GM21423 (cell line): ENCODE measurements around the gene CRYAA.
A peak's percentile ranks its signal among the peaks of the same experiment; 100 is the strongest.
"Not testable (repeated sequence)": the region's sequence is repeated elsewhere in the genome, so short reads cannot be mapped to it uniquely, and the experiment has no call there.

ENCODE experiments used
- ATAC-seq: cut with Tn5 transposase; IDR thresholded peaks from one replicate; pipeline ENCODE4 v1.9.1; 2021; ENCODE audit warnings: mild to moderate bottlenecking, moderate library complexity; ENCODE audit not compliant: unreplicated experiment

CRYAA gene

DNA sequence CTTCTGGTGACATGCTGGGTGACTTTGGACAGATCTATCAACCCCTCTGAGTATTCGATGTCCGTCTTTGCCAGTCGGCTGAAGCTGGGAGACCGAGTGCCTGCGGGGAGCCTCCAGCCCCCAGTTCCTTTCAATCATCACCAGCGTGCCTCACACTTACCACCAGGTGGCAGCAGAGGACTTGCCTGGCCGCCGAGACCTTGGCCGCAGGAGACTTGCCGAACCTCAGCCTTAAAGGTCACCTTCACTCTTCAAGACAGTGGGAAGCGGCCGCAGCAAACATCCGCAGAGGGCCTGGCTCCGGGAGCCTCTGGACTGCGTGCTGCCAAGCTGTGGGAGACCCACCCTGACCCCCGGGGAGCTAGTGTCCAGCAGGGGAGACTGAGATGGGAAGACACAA is 7.8 kb downstream of the CRYAA start:
- ATAC-seq = peak; percentile 47

DNA sequence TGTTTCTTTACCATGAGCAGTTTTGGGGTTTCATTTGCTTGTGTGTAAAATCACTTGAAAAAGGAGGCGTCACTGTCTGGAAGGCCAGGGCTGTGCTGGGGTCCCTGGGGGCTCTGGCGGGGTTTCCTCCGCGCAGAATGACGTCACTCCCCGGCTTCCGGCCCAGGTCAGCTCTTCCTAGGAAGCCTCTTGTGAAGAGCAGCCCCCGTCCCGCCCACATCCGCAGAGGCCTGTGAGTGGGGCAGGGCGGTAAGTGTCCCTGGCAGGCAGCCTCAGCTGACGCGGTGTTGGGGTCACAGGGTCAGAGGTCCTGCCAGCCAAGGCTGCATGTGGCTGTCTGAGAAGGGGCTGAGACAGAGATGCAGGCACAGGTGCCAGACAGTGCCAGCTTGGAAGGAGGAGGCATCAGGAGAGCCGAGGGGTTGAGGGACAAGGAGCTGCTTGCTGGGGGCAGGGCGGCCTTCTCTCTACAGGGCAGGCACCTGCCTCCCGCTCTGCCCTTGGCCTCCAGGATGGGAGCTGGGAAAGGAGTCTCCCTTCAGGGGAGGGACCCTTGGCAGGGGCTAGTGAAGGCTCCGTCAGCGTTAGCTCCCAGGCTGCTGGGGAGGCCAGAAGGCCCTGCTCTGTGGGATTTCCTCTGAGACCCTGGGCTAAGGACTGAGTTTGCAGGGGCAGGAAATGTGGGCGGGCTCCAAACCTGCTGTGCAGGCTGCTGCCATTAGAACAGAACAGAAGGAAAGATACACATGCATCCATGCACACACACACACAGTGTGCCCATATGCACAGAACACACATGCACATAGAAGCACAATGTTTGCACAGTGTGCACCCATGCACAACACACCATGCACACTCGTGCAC is 8.5 kb downstream of the CRYAA start:
- ATAC-seq = peak; percentile 61

DNA sequence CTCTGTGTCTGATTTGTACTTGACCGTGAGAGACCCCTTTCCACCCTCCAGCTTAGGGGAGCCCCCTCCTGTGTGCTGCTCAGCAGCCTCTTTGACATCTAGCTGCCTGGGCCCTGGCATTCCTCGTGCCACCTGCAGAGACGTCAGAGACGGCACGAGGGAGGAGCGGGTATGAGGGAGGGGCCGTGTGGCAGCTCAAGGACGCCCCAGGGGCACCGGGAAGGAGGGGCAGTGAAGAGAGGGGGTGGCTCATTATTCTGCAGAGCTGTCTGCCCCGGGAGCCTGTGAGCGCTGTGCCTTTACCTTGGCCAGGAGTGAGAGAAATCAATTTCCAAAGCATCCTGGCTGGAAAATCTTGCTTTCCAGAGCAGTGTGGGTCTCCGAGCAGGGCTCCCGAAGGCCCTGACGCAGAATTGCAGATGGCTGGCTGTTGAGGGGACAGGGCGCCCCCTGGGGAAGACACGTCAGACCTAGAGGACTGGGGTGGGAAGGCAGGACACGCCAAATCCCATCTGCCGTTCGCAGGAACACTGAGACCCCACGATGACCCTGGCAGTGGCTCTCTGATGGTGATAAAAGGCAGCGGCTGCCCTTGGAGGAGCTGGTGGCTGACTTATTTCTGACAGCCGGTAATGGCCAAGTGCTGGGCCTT is 9.5 kb downstream of the CRYAA start:
- ATAC-seq = not testable (repeated sequence)

DNA sequence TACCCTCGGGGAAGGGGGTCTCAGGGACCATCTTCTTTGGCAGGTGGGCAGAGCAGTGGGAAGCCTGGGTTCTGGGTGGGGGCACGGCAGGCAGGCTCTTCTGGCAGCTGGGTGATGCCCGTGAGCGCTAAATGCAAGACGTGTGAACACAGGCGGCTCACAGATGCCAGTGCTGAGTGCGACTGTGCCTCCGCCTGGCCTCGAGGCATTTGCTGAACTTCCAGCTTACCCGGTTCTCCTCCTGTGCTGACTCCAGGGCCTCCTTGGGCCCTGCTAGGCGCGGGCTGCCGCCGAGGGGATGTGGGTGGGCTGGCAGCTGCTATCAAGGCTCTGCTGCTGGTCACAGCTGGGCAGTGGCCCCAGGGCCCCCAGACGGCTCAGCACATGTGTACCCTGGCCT is 12.2 kb downstream of the CRYAA start:
- ATAC-seq = not testable (repeated sequence)

DNA sequence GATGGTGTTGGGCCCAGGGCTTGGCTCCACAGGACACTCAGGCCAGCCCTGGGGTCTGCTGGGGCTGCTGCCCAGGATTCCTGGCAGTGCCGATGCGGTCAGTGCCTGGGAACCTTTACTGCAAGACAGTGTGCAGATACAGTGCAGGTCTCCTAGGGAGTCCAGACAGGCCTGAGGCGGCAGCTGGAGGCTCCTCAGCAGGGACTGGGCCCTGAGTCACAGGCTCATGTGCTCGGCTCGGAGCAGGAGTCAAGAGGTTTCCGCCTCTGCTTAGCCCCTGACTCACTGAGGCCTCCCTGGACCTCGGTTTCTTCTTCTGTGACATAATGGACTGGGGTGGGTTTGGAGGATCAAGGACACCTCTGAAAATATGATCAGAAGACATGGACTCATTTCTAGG is 18.5 kb downstream of the CRYAA start:
- ATAC-seq = not testable (repeated sequence)

DNA sequence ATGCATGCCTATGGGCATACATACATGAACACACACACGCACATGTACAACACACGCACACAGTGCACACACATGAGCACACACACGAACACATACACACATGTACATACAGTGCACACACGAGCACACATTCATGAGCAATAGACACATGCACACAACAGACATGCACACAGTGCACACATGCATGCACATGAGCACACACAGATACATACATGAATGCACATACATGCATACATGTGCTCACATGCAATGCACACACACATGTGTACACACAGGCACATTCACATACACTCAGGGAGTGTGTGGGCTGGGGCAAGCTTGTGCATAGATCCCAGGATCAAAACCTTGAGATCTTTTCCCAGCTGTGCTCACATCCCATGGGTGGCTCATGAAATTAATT is 18.9 kb downstream of the CRYAA start:
- ATAC-seq = no peak

DNA sequence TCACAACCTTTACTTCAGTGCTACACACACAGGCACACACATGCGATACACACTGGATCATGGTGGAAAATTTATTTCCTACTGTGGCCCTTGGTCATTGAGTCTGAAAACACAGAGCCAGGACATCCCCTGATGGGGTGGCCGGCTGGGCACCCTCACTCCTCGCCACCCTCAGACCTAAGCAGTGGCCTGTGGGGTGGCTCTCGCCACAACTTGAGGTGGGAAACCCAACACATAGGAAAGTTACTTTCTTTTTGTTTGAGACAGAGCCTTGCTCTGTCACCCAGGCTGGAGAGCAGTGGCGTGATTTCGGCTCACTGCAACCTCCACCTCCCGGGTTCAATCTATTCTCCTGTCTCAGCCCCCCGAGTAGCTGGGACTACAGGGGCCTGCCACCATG is 19.4 kb downstream of the CRYAA start:
- no peak for ATAC-seq

DNA sequence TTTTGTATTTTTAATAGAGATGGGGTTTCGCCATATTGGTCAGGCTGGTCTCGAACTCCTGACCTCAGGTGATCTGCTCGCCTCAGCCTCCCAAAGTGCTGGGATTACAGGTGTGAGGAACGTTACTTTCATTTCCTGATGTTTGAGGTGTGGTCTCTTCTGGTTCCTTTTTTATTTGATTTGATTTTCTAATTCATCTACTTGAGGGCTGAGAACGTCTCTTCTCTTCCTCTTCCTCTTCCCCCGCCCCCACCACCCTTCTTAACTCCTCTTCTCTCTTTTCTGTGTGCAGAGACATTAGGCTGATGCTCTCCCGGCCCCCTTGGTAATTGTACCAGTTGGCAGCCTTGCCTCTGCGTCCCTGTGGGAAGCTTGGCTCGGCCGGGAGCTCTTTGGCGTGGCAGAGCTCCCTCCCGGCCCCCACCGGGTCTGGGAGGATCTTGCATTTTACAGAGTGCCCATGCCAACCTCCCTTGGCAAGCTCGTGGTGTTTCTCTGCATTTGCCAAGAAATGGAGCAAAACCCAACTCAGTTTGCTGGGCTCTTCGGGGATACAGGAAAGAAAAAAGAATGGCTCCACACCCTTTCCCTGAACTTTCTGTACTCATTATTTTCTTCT is 19.9 kb downstream of the CRYAA start:
- ATAC-seq = no peak

DNA sequence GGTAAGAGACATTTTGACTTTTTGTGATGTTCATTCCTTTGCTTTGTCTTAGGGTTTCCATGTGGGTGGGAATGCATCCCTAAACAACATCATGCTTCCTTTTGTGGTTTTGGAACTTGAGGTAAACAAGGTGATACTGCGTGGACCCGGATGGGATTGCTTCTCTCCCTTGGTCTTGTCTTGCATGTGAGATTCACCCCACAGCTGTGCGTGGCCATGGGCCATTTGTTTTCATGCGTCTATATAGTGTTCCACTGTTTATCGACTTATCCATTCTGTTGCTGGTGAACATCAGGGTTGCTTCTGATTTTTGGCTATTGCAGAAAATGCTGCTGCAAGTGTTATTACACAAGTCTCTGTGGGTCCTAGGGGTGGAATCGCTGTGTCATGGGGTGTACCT is 21.1 kb downstream of the CRYAA start:
- no peak for ATAC-seq

DNA sequence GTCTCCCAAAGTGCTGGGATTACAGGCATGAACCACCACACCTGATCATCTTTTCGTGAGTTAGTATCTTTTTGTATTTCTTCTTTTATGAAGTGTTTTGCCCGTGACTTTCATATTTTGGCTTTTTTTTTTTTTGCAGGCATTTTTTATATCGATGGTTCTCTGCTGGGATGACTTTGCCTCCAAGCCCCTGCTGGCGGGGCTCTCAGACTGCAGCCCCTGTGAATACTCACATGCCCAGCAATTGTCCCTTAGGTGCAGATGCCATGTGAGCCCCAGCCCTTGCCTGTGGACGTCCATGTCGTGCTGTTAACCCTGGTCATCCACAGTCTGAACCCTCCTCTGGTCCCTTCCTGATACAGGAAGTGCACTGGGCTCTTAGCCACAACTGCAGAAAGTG is 21.7 kb downstream of the CRYAA start:
- ATAC-seq = no peak

DNA sequence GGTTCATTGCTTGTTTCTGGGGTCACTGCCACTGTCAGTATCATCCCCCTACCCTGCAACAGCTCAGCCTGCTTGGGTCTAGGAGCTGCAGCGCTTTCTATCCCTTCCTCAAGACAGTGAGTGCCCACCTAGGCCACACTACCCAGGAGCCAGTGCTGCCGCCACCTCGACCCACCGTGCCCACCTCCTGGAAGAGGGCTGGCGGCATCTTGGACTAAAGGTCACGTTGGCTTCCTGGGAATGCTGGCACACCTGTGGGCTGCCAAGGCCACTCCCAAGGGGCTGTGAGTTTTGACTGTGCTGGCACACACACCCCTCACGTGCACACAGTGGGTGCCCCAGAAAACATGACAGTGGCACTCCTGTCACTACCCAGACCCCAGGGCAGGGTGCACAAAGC is 22.1 kb downstream of the CRYAA start:
- no peak for ATAC-seq

DNA sequence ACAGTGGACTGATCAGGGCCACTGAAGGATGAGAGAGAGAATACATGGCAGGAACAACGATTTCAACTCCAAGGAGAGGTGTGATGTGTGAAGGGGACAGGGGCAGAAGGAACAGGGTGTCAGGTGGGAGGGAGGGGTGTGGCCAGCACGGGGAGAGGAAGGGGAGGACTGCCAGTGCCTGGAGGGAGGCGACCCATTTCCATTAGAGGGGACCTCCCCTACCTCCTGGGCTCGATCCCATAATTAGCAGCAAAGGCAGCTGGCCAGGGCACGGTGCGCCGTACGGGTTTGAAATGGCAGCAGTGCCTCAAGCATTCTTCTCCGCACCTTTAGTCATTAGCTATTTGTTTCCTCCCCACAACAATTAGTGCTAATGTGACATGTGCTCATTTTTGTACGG is 22.7 kb downstream of the CRYAA start:
- no peak for ATAC-seq

DNA sequence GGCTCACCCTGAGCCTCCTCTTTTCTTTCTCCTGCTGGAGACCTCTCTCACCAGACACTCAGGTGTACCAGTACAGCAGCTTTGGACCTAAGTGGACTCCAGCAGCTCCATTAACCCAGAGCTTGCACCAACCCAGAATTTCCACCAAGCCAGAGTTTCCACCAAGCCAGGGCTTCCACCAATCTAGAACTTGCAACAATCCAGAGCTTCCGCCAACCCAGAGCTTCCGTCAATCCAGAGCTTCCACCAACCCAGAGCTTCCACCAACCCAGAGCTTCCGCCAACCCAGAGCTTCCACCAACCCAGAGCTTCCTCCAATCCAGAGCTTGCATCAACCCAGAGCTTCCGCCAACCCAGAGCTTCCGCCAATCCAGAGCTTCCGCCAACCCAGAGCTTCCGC is 23.2 kb downstream of the CRYAA start:
- no peak for ATAC-seq

DNA sequence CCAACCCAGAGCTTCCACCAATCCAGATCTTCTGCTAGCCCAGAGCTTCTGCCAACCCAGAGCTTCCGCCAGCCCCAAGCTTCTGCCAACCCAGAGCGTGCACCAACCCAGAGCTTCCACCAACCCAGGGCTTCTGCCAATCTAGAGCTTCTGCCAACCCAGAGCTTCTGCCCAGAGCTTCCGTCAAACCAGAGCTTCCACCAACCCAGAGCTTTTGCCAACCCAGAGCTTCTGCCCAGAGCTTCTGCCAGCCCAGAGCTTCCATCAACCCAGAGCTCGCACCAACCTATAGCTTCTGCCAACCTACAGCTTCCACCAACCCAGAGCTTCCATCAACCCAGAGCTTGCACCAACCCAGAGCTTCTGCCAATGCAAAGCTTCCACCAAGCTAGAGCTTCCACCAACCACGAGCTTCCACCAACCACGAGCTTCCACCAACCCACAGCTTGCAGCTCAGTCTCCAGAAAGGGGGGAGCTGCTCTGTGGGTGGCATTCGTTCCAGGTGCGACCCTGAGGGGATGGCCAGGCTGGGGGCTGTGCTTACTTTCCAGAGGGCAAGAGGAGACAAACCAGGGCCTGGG is 23.8 kb downstream of the CRYAA start:
- ATAC-seq = no peak

DNA sequence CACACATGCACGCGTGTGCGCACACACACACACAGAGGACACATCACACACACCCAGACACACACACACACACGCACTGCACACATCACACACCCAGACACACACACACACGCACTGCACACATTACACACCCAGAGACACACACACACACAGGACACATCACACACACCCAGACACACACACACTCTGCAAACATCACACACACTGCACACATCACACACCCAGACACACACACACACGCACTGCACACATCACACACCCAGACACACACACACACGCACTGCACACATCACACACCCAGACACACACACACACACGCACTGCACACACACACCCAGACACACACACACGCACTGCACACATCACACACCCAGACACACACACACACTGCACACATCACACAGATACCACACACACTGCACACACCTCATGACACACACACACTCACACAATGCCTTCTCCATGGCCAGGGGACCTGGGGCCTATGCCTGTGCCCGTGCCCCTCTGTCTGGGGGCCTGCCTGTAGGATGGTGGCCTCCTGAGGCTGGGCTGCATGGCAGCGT is 24.4 kb downstream of the CRYAA start:
- ATAC-seq = no peak

DNA sequence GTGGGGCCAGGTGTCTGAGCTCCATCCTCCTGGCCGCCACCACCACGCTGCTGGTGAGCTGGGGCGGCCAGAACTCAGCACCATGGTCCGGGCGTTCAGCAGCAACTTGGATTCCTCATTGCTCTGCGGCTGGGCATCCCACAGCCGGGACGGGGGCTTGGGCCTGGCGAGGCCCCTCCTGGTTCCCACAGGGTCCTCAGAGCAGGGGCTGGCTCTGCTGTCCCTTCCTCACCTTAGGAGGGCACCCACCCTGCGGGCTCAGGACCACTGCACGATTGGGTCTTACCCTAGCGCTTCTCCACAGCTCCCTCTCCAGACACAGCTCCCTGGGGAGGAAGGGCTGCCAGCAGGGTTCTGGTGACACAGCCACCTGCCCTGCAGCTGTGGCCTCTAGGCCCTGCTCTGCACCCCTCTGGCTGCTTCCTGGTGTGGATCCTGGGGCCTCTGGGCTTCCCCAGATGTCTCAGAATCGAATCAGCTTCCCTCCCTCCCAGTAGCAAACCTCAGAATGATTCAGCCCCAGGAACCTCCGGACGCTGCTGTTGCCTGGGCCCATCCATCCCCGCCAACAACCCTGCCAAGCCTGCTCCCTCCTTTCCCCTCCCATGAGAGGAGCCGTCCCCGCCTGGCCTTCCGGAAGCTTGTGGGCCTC is 25.0 kb downstream of the CRYAA start:
- no peak for ATAC-seq

DNA sequence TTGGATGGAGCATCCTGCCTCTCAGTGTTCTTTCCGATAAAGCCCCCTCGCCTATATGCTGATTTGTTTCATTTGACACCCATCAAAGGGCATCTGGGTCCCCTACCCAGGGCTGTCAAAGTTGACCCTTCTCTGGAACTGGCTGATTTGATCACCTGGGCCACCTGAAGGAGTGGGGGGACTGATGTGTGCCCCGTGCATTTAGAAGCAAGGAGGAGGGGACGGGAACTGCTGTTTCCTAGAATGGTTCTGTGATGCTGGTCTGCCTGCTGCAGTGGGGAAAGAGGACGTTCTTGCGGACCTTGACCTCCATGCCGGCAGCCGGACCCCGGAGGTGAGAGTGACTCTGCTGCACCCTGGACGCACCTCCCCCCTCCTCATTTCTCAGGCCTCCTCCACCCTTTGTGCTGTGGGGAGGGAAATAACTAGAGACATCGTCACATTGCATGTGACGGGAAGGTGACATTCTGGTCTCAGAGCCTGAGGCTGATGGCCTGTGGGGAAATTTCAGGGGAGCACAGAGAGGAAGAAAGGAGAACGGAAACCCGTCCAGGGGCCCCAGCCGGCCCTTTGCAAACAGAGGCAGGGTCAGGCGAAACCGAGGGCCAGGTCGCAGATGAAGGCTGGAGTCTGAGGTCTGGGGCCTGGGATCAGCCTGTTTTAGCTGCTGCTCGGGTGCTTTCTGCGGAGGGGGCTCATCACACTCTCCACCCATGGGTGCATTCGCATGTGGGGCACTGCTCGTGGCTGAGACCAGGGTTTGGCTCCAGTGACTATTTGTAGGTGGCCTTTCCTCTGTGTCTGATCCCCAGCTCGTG is 25.7 kb downstream of the CRYAA start:
- ATAC-seq = no peak

DNA sequence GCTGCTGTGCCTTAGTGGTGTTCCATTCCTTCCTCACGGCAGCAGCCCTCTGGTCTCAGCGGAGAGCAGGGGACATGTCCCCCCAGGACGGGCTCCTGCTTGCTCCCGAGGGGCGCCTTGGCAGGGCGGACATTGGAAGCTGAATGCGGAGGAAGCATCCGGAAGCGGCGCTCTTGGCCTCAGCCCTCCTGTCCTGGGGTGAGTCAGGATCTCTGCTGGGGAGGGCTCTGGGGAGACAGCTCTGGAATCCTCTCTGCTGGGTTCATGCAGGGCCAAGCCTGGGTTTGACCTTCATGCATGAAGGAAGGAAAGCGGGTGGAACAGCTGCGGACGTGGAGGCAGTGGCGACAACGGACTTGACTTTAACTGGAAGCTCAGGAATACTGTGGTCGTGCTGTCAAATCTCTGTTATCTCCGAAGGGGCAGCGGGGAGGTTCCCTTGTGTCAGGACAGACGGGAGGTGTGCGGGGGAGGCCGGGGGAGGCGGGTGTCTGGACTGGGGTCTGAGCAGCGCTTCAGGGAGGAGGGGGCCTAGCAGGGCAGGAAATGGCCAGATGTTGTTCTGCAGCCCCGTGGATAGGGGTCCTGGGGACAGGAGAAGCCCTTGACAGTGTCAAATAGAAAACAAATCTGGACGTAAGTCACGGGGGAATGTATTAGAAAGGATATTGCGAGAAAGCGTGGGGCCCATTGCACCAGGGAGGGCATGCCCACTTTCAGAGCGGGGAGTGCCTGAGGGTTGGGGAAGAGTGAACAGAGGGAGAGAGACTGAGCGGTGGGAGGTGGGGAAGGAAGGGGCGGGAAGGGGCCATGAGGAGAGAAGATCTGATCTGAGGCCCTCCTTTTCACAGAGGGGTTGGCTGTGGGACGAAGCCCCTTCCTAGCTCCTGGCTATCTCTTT is 26.6 kb downstream of the CRYAA start:
- ATAC-seq = no peak

DNA sequence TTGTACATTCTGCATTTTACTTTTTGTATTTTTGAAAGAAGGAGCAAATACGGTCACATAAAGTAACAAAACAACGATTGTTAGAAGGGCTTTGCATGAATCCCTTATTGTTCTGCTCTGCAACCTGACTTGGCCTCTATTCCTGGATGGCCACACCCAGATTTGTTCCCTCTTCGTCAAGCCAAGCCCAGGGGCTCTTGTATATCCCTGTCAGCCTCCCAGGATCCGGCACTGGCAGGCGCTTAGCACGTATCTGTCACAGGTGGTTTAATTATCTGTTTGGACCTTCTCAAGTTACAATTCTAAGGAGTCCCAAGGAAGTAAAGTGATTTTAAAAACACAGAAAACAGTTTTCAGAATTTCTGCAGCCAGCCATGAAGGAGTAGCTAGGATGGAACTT is 28.0 kb downstream of the CRYAA start:
- no peak for ATAC-seq
